HG03354 (cell line): Measurements from ENCODE around the gene MUC12.
A peak's percentile ranks its signal among the peaks of the same experiment; 100 is the strongest.
"Not testable (repeated sequence)": the region's sequence is repeated elsewhere in the genome, so short reads cannot be mapped to it uniquely, and the experiment has no call there.

Experiments
- ATAC-seq: cut with Tn5 transposase; IDR thresholded peaks from one replicate; pipeline ENCODE4 v1.9.1; 2021; ENCODE audit warnings: mild to moderate bottlenecking; ENCODE audit not compliant: unreplicated experiment, poor library complexity, severe bottlenecking

Gene MUC12

GRCh38 chr7:100978300-100978699, 8.9 kb downstream of the MUC12 start:
- ATAC-seq, result no peak

GRCh38 chr7:100983451-100984187, 14.3 kb downstream of the MUC12 start:
- no peak for ATAC-seq

GRCh38 chr7:100984241-100984918, 15.0 kb downstream of the MUC12 start:
- not testable (repeated sequence) for ATAC-seq

GRCh38 chr7:100985033-100985797, 15.8 kb downstream of the MUC12 start:
- not testable (repeated sequence) for ATAC-seq

- no peak for ATAC-seq
These were observed 22.3 kb downstream of the MUC12 start for GRCh38 chr7:100991631-100992030.

- not testable (repeated sequence) for ATAC-seq
These were observed 22.9 kb downstream of the MUC12 start for GRCh38 chr7:100992280-100992679.

GRCh38 chr7:100994671-100995070, 25.3 kb downstream of the MUC12 start:
- ATAC-seq, result not testable (repeated sequence)

GRCh38 chr7:100998530-100998929, 29.2 kb downstream of the MUC12 start:
- not testable (repeated sequence) for ATAC-seq

- not testable (repeated sequence) for ATAC-seq
These were observed 30.0 kb downstream of the MUC12 start for GRCh38 chr7:100999334-100999733.

- ATAC-seq, result not testable (repeated sequence)
These were observed 30.7 kb downstream of the MUC12 start for GRCh38 chr7:101000025-101000424.

- ATAC-seq, result not testable (repeated sequence)
These were observed 33.0 kb downstream of the MUC12 start for GRCh38 chr7:101002333-101002732.

- ATAC-seq, result not testable (repeated sequence)
These were observed 38.0 kb downstream of the MUC12 start for GRCh38 chr7:101007361-101007760.

- no peak for ATAC-seq
These were observed 40.3 kb downstream of the MUC12 start for GRCh38 chr7:101009629-101010028.

- no peak for ATAC-seq
These were observed 43.6 kb downstream of the MUC12 start for GRCh38 chr7:101012931-101013330.

- no peak for ATAC-seq
These were observed 46.3 kb downstream of the MUC12 start for GRCh38 chr7:101015626-101016025.

GRCh38 chr7:101017064-101017777, 47.9 kb downstream of the MUC12 start:
- peak; percentile 85 for ATAC-seq

GRCh38 chr7:101018271-101019167, 49.2 kb downstream of the MUC12 start:
- no peak for ATAC-seq

GRCh38 chr7:101020444-101020843, 51.1 kb downstream of the MUC12 start:
- ATAC-seq, result no peak

- ATAC-seq, result no peak
These were observed 52.3 kb downstream of the MUC12 start for GRCh38 chr7:101021703-101022102.
